Activated CD4-positive, alpha-beta T cell treated with anti-CD3 and anti-CD28 coated beads, Interleukin-2, amount 10 ng/mL, durations not matched to agents 24 days and 14 days (primary cell): ENCODE results near the gene COL13A1. TPM values are rescaled to one million over a fixed set of nuclear protein-coding genes. Genes with fewer than 3 reads are reported as not detected.

Experiments used
- DNase-seq: peaks from one replicate; pipeline ENCODE4 v3.0.0; 2022
- H3K27ac Mint-ChIP-seq: one replicate; pipeline ENCODE4 v1.8.0; 2022; ENCODE audit warnings: mild to moderate bottlenecking, mixed read lengths
- H3K27me3 Mint-ChIP-seq: one replicate; pipeline ENCODE4 v1.8.0; 2022; ENCODE audit warnings: mixed read lengths
- H3K36me3 Mint-ChIP-seq: one replicate; pipeline ENCODE4 v1.8.0; 2022; ENCODE audit warnings: low read depth, mild to moderate bottlenecking, mixed read lengths
- H3K4me1 Mint-ChIP-seq: one replicate; pipeline ENCODE4 v1.8.0; 2021; ENCODE audit warnings: mixed read lengths
- H3K4me3 Mint-ChIP-seq: one replicate; pipeline ENCODE4 v1.8.0; 2022; ENCODE audit warnings: mild to moderate bottlenecking, moderate library complexity, mixed read lengths
- H3K9me3 Mint-ChIP-seq: one replicate; pipeline ENCODE4 v1.8.0; 2021; ENCODE audit warnings: mixed read lengths
- intact Hi-C: fragments of 100-400 bp; cut with micrococcal nuclease; formaldehyde crosslinking; loops from one replicate; pipeline ENCODE4 v1.15.1; 2023
- total RNA-seq: library from RNA; stranded (reverse); gene quantifications from 2 replicates; pipeline ENCODE4 v1.2.3, GENCODE V29; 2022

The COL13A1 gene
- total RNA-seq, 1 donor from 2014 or later: not detected

DNA sequence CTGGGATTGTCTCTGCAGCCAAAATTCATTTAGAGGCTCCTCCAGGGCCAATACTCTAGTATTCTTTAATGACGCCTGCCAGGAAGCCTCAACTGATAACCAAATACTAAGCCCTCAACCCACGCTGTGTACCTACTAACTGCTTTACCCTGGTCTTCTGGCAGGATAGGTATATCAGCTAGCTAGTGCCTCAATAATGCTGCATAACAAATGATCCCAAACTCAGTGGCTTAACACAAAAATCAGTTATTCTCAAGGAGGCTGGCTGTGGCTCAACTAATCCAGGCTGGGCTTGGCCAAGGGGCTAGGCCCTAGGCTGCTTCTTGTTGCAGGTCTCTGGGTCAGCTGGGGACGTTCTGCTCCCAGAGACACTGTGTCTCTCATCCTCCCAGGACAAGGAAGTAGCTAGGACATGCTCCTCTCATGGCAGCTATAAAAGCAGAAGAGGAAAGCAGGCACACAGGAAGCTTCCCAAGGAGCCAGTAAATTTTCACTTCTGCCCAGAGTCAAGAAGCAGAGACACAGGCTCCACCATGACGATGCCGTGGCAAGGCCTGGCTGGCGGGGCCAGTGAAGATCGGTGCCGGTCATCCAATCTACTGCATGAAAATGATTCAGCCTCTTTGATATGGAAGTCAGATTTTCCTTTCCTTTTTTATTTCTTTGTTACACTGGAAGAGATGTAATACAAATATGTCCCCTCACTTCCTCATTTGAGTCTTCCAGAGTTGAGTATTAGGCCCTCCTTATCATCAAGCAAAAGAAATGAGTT is 28.6 kb upstream of the COL13A1 start:
- Mint-ChIP-seq H3K27me3 (peaks cover 6% of the 10 kb centered on the region), H3K4me1 (no peaks in the 10 kb centered on the region), H3K9me3 (no peaks in the 10 kb centered on the region), H3K27ac (no peak overlapping the region), H3K4me3 (no peak overlapping the region), H3K36me3 (no peaks in the 10 kb centered on the region)
- intact Hi-C loops: no loop called here
- DNase-seq: no peak

- no peaks in the 10 kb centered on the region for H3K9me3 Mint-ChIP-seq
- DNase-seq: no peak
- no peaks in the 10 kb centered on the region for H3K4me1 Mint-ChIP-seq
- no peak overlapping the region for H3K4me3 Mint-ChIP-seq
- H3K27ac Mint-ChIP-seq: no peak overlapping the region
- intact Hi-C loops: no loop called here
- peaks cover 6% of the 10 kb centered on the region for H3K27me3 Mint-ChIP-seq
- H3K36me3 Mint-ChIP-seq: no peaks in the 10 kb centered on the region
These were observed 27.1 kb upstream of the COL13A1 start for GRCh38 chr10:69774596-69774995.

GRCh38 chr10:69780077-69780476 is 21.6 kb upstream of the COL13A1 start:
- Mint-ChIP-seq H3K4me1 (no peaks in the 10 kb centered on the region), H3K9me3 (no peaks in the 10 kb centered on the region), H3K36me3 (no peaks in the 10 kb centered on the region), H3K27ac (no peak overlapping the region), H3K4me3 (no peak overlapping the region), H3K27me3 (peaks cover 9% of the 10 kb centered on the region)
- no peak for DNase-seq
- intact Hi-C loops: no loop called here

GRCh38 chr10:69781576-69781975 is 20.1 kb upstream of the COL13A1 start:
- no peak overlapping the region for H3K27ac Mint-ChIP-seq
- H3K27me3 Mint-ChIP-seq: peaks cover 7% of the 10 kb centered on the region
- no peak overlapping the region for H3K4me3 Mint-ChIP-seq
- H3K36me3 Mint-ChIP-seq: no peaks in the 10 kb centered on the region
- intact Hi-C loops: no loop called here
- no peak for DNase-seq
- no peaks in the 10 kb centered on the region for H3K4me1 Mint-ChIP-seq
- no peaks in the 10 kb centered on the region for H3K9me3 Mint-ChIP-seq

GRCh38 chr10:69783515-69783914 is 18.2 kb upstream of the COL13A1 start:
- Mint-ChIP-seq H3K36me3 (no peaks in the 10 kb centered on the region), H3K4me1 (no peaks in the 10 kb centered on the region), H3K9me3 (no peaks in the 10 kb centered on the region), H3K27ac (no peak overlapping the region), H3K27me3 (peaks cover 7% of the 10 kb centered on the region), H3K4me3 (no peak overlapping the region)
- no peak for DNase-seq
- intact Hi-C loops: no loop called here

DNA sequence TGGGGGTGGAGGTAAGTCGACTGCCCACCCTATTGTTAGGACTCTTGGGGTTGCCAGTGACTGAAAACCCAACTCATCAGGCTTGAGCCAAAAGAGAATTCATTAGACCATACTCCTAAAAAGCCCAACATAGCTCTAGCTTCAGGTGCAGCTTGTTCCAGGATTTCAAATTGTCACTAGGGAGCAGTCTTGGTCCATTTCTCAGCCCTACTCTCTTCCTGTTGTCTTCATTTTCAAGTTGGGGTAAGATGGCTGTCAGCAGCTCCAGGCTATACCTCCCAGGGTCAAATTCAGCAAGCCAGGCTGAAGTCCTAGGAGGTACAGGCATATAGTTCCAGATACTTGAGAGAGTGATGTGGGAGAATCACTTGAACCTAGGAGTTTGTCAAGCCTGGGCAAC is 14.9 kb upstream of the COL13A1 start:
- DNase-seq: no peak
- no peaks in the 10 kb centered on the region for H3K4me1 Mint-ChIP-seq
- H3K27ac Mint-ChIP-seq: no peak overlapping the region
- peaks cover 3% of the 10 kb centered on the region for H3K9me3 Mint-ChIP-seq
- H3K36me3 Mint-ChIP-seq: no peaks in the 10 kb centered on the region
- intact Hi-C loops: loop anchor here (2.0 kb wide), 1 partner anchor 128 kb away; no protein-coding TSS in a partner anchor
- H3K27me3 Mint-ChIP-seq: peaks cover 4% of the 10 kb centered on the region
- H3K4me3 Mint-ChIP-seq: no peak overlapping the region

GRCh38 chr10:69787681-69788080 is 14.0 kb upstream of the COL13A1 start:
- no peaks in the 10 kb centered on the region for H3K36me3 Mint-ChIP-seq

GRCh38 chr10:69789164-69789576 is 12.5 kb upstream of the COL13A1 start:
- no peak for DNase-seq
- intact Hi-C loops: no loop called here
- no peak overlapping the region for H3K4me3 Mint-ChIP-seq
- peaks cover 6% of the 10 kb centered on the region for H3K9me3 Mint-ChIP-seq
- H3K27ac Mint-ChIP-seq: no peak overlapping the region
- H3K36me3 Mint-ChIP-seq: no peaks in the 10 kb centered on the region
- H3K4me1 Mint-ChIP-seq: no peaks in the 10 kb centered on the region
- H3K27me3 Mint-ChIP-seq: peaks cover 4% of the 10 kb centered on the region

More at GRCh38 chr10:69787681-69788080, 14.0 kb upstream of the COL13A1 start:
- peaks cover 6% of the 10 kb centered on the region for H3K9me3 Mint-ChIP-seq
- H3K27me3 Mint-ChIP-seq: peaks cover 4% of the 10 kb centered on the region
- no peaks in the 10 kb centered on the region for H3K4me1 Mint-ChIP-seq
- no peak for DNase-seq
- intact Hi-C loops: loop anchor here (2.0 kb wide), 1 partner anchor 127 kb away; no protein-coding TSS in a partner anchor
- no peak overlapping the region for H3K27ac Mint-ChIP-seq
- no peak overlapping the region for H3K4me3 Mint-ChIP-seq

- no peaks in the 10 kb centered on the region for H3K36me3 Mint-ChIP-seq
- H3K27me3 Mint-ChIP-seq: no peaks in the 10 kb centered on the region
- H3K27ac Mint-ChIP-seq: no peak overlapping the region
- H3K4me1 Mint-ChIP-seq: no peaks in the 10 kb centered on the region
- no peak for DNase-seq
- peaks cover 14% of the 10 kb centered on the region for H3K9me3 Mint-ChIP-seq
- intact Hi-C loops: no loop called here
- H3K4me3 Mint-ChIP-seq: no peak overlapping the region
These were observed 9.9 kb upstream of the COL13A1 start for GRCh38 chr10:69791812-69792211.

DNA sequence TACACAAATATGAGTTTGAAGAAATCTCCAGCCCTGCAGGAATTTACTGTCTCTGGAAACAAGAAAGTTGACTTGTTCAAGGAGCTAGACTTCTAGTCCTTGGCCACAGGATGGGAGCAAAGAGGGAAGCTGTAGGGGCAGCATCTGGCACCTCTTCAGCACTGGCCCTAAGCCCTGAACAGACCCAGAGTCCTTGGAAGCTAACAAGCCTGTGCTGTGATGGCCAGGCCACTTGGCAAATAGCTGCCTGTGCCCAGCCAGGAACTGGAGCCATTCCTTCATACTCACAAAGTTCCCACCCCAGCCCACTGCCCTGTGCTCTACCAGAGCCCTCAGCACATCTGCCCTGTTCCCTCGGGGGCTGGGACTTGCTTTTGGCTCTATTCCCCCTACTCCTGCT is 9.4 kb upstream of the COL13A1 start:
- H3K27me3 Mint-ChIP-seq: no peaks in the 10 kb centered on the region
- no peaks in the 10 kb centered on the region for H3K36me3 Mint-ChIP-seq
- no peaks in the 10 kb centered on the region for H3K4me1 Mint-ChIP-seq
- H3K4me3 Mint-ChIP-seq: no peak overlapping the region
- intact Hi-C loops: no loop called here
- no peak overlapping the region for H3K27ac Mint-ChIP-seq
- H3K9me3 Mint-ChIP-seq: peaks cover 14% of the 10 kb centered on the region
- DNase-seq: no peak

DNA sequence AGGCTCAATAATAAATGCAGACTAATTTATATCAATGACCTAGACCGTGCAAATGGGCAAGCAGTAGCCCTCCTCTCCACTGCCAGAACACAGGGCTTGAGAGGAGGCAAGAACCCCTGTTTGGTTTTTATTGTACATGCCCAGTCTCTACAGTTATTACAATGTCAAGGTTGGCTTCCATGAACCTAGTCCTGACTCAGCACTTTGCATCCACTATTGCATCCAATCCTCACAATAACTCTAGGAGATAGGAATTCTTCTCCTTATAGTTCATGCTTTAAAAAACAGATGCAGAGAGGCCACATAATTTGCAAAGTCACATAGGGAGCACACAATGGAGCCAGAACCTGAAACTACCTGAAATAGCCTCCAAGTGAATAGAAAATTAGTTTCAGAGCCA is 7.0 kb upstream of the COL13A1 start:
- Mint-ChIP-seq H3K36me3 (no peaks in the 10 kb centered on the region), H3K4me1 (no peaks in the 10 kb centered on the region), H3K9me3 (peaks cover 14% of the 10 kb centered on the region), H3K27me3 (peaks cover 10% of the 10 kb centered on the region), H3K27ac (no peak overlapping the region), H3K4me3 (no peak overlapping the region)
- no peak for DNase-seq
- intact Hi-C loops: no loop called here

GRCh38 chr10:69795242-69795934 is 6.3 kb upstream of the COL13A1 start:
- H3K27ac Mint-ChIP-seq: no peak overlapping the region
- H3K27me3 Mint-ChIP-seq: peaks cover 14% of the 10 kb centered on the region
- intact Hi-C loops: no loop called here
- no peaks in the 10 kb centered on the region for H3K4me1 Mint-ChIP-seq
- no peak for DNase-seq
- H3K4me3 Mint-ChIP-seq: no peak overlapping the region
- peaks cover 14% of the 10 kb centered on the region for H3K9me3 Mint-ChIP-seq
- no peaks in the 10 kb centered on the region for H3K36me3 Mint-ChIP-seq

DNA sequence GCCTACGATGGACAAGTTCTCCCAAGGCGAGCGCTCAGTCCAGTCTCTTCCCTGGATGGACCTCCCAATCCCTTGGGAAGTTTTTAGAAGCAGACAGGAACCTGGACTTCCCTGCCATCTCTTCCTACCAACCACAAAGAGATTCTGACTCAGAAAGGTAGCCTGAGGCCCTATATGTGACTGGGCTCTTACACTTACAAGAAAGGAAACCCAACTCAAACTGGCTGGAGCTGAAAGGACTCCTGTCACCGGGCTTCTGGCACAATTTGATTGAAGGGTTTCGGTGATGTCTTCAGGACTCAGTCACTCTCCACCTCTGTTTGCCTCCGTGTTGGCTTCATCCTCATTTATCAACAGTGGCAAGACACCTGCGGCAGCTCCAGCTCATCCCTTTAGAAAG is 3.7 kb upstream of the COL13A1 start:
- no peak overlapping the region for H3K4me3 Mint-ChIP-seq
- H3K27me3 Mint-ChIP-seq: peaks cover 29% of the 10 kb centered on the region
- no peak overlapping the region for H3K27ac Mint-ChIP-seq
- H3K36me3 Mint-ChIP-seq: no peaks in the 10 kb centered on the region
- peaks cover 8% of the 10 kb centered on the region for H3K9me3 Mint-ChIP-seq
- intact Hi-C loops: no loop called here
- no peaks in the 10 kb centered on the region for H3K4me1 Mint-ChIP-seq
- no peak for DNase-seq

DNA sequence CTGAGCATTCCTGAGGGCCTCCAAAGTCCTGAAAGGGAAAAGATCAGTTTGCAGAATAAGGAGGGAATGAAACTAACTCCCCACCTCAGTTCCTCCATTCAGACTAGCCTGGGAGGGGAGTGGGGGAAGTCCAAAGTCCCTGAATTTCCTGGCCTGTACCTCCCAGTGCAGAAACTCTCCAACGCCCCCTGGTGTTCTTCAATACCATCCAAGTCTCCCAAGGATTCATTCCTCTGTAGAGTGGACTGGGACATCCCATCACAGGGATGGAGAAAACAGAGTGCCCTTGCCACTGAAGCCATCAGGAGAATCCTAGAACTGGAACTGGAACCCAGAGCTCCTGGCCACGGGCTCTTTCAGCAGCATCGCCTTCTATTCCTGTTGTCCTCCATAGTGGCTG is 1.6 kb upstream of the COL13A1 start:
- intact Hi-C loops: no loop called here
- no peaks in the 10 kb centered on the region for H3K4me1 Mint-ChIP-seq
- H3K27ac Mint-ChIP-seq: no peak overlapping the region
- H3K27me3 Mint-ChIP-seq: peaks cover 45% of the 10 kb centered on the region
- no peaks in the 10 kb centered on the region for H3K36me3 Mint-ChIP-seq
- no peak overlapping the region for H3K4me3 Mint-ChIP-seq
- H3K9me3 Mint-ChIP-seq: peaks cover 8% of the 10 kb centered on the region
- peak; percentile 62 for DNase-seq
